GM10266 (cell line): Measurements from ENCODE around the gene PAPSS1.
"Not testable (repeated sequence)": the region's sequence is repeated elsewhere in the genome, so short reads cannot be mapped to it uniquely, and the experiment has no call there.

Source experiments
- DNase-seq: peaks from one replicate; pipeline ENCODE4 v3.0.0; 2012; ENCODE audit errors: extremely low spot score
- TF ChIP-seq, protein P1 (sequence below): IDR thresholded peaks from 2 replicates; pipeline ENCODE4 v1.5.1; 2012; ENCODE audit warnings: mild to moderate bottlenecking, low read depth; ENCODE audit not compliant: control insufficient read depth, insufficient read depth; ENCODE audit errors: missing control alignments

PAPSS1 gene

DNA sequence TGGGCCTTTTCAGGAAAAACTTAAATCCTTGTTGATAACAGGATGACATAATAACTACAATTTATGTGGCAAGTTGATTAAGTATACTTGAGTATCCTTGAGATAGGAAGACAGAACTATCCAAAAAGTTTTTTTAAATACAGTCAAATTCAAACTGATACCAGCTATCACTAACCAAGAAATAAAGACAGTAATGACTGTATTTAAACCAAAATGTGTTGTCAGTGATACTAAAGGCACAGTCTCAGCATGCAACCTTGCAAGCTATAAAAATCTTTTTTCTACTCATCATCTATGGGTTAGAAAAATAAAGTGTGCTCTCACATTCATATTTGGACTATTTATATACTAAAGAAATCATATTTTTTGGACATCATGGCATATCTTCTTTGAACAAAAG lies 64.7 kb downstream of the PAPSS1 start:
- TF ChIP-seq, protein P1, sequence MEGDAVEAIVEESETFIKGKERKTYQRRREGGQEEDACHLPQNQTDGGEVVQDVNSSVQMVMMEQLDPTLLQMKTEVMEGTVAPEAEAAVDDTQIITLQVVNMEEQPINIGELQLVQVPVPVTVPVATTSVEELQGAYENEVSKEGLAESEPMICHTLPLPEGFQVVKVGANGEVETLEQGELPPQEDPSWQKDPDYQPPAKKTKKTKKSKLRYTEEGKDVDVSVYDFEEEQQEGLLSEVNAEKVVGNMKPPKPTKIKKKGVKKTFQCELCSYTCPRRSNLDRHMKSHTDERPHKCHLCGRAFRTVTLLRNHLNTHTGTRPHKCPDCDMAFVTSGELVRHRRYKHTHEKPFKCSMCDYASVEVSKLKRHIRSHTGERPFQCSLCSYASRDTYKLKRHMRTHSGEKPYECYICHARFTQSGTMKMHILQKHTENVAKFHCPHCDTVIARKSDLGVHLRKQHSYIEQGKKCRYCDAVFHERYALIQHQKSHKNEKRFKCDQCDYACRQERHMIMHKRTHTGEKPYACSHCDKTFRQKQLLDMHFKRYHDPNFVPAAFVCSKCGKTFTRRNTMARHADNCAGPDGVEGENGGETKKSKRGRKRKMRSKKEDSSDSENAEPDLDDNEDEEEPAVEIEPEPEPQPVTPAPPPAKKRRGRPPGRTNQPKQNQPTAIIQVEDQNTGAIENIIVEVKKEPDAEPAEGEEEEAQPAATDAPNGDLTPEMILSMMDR: no peak
- DNase-seq: no peak

DNA sequence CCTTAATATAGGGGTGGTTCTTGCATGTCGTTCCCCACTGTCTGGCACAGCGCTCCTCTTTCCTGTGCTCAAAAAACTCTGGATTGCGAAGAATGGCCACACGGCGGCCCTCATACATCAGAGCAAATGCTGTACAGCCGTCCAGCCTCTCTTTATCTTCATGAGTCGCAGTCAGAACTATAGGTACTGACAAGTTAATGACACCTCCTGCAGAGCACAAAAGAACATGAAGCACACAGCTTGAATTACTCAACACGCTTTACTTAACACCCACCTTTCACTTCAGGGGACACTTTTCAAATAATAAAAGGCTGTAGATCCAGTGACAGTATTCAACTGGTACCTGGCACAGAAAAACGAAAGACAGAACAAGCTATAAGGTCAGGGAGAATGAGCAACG lies 65.3 kb downstream of the PAPSS1 start:
- no peak for DNase-seq
- TF ChIP-seq, protein P1: no peak

DNA sequence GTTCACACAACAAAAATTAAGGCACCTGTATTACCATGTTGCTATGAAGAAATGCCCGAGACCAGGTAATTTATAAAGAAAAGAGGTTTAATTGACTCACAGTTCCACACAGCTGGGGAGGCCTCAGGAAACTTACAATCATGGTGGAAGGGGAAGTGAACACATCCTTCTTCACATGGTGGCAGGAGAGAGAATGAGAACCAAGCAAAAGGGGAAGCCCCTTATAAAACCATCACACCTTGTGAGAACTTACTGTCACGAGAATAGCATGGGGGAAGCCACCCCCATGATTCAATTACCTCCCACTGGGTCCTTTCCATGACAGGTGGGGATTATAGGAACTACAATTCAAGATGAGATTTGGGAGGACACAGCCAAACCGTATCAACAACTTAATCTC lies 68.6 kb downstream of the PAPSS1 start:
- DNase-seq: not testable (repeated sequence)

DNA sequence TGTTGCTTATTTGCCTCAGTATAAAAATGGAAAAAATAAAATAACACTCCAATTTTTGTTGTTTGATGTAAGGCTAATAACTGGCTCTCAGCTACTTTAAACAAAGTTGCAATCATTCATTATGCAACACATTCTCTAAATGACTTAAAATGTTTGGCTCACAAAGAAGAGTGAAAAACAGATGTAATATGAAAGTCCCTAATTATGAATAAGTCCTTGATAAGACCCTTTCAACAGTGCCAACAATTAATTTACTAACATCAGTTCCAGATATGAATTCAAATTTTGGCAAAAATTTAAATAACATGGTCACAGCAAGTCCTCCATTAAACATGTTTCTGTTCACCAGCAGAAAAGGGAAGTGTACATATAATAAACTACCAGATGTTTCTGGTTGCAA lies 69.8 kb downstream of the PAPSS1 start:
- no peak for DNase-seq
- TF ChIP-seq, protein P1: no peak

DNA sequence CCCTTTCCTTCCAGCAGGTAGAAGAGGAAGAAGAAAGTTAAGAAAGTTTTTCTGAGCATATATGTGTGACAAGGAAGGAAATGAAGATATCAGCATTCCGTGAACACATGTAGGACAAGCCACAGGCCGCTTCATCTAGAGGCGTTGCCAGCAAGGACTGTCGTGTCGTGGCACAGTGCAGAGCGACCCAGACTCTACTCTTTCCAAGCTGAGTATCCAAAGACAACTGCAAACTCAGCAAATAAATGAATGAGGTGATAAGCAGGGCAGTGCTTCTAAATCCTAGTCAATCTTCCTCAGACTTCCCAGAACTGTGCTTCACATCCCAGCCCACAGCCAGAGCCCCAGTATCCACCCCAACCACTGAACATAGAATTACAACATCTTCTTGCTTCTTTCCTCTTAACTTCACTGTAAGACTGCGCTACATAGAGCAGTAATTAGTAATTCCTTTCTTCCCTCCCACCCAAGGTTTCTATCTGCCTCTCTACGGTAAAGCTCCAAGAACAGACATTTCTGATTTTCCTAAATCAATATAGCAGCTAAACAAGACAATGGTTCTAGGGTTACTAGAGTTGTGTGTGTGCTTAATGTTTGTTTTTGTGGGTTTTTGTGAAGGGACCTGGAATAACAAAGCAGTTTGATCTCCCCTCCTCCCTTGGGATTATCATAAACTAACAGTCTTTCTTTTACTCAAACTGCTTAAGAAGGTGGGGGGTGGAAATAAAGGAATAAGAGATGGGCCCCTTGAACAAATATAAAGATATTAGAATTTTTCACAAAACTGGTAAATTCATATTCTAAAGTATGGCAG lies 71.6 kb downstream of the PAPSS1 start:
- TF ChIP-seq, protein P1: no peak
- DNase-seq: no peak

DNA sequence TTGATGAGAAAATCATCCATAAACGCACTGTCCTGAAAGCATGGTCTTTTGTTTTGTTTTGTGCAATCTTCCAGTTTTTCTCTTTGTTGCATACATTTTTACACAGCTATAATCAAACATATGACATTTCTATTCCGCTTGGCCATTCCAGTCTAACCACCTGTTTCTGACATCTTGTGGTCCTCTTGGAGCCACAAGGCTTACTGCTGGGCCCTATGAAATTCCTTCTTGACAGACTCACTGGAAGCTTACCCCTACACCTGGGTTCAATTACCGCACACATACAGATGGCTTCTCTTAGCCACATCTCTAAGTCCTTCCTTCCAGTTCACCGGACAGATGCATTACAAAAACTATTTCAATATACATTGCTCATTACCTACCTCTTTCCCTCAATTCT lies 72.4 kb downstream of the PAPSS1 start:
- no peak for DNase-seq

DNA sequence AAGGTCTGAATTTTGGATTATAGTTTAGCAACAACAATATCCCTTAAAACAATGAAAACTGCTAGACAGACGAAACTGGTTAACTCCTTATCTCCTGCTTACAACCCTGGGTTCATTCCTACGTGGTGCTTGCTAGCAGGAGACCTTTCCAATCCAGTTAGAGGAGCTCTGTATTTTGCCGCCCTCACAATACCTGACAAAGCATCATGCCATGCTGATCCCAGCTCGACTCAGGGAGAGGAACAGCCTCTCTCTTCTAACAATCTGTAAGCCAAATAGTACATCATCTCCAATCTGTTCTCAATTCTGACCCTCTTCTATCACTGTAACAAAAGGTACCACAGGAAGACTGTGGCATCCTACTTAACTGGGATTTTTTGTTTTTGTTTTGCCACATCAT lies 74.4 kb downstream of the PAPSS1 start:
- TF ChIP-seq, protein P1: no peak
- no peak for DNase-seq

More for the DNA sequence above, 72.4 kb downstream of the PAPSS1 start:
- TF ChIP-seq, protein P1: no peak
